HepG2 (cell line): Measurements from ENCODE around the gene ATP6V0A1. TPM values are rescaled to one million over a fixed set of nuclear protein-coding genes. Genes with fewer than 3 reads are reported as not detected.

Experiments
- KDM5B ChIP-seq: sonication (generic); formaldehyde crosslinking; IDR thresholded peaks from 2 replicates; pipeline ENCODE4 v1.4.0; 2020; ENCODE audit warnings: missing genetic modification reagents, mild to moderate bottlenecking, borderline replicate concordance
- NFE2L1 ChIP-seq: sonication (generic); formaldehyde crosslinking; IDR thresholded peaks from 2 replicates; pipeline ENCODE4 v1.4.0; 2020; ENCODE audit warnings: missing genetic modification reagents, mild to moderate bottlenecking, borderline replicate concordance
- ZNF430 ChIP-seq: sonication (generic); formaldehyde crosslinking; IDR thresholded peaks from 2 replicates; pipeline ENCODE4 v1.9.0; 2021; ENCODE audit warnings: mild to moderate bottlenecking, missing genetic modification reagents
- polyA plus RNA-seq, 8 experiments: library from polyadenylated mRNA; depleted of rRNA in 3 of 8; stranded (reverse) in 7 of 8; unstranded in 1 of 8; fragments of >200 nt; fragmentation: Illumina TruSeq in 4 of 8; extraction: Trizol in 4 of 8; gene quantifications; 2 replicates each; pipeline versions ENCODE4 v1.2.1 to v1.2.3, GENCODE V29; 2011 to 2016; ENCODE audit warnings: low read depth in 4 of 8, missing spikeins in 1 of 8, mixed read lengths in 1 of 8; ENCODE audit not compliant: insufficient read depth in 1 of 8
- total RNA-seq, 5 experiments: library from RNA; depleted of rRNA; stranded (reverse); fragments of >200 nt; fragmentation: Illumina TruSeq; extraction: Trizol; gene quantifications; 2 replicates each; pipeline ENCODE4 v1.2.3, GENCODE V29; 2016; ENCODE audit warnings: low read depth in 1 of 5
- TF ChIP-seq, protein P1 (sequence below): sonication (generic); formaldehyde crosslinking; IDR thresholded peaks from 2 replicates; pipeline ENCODE4 v1.5.1; 2020; ENCODE audit warnings: mild to moderate bottlenecking, missing genetic modification reagents, borderline replicate concordance
- TF ChIP-seq, protein P2 (sequence below): sonication (generic); formaldehyde crosslinking; IDR thresholded peaks from 2 replicates; pipeline ENCODE4 v1.4.0; 2020; ENCODE audit warnings: missing genetic modification reagents
- TF ChIP-seq, protein P3 (sequence below), 2 experiments: fragments of 450-650 bp in 1 of 2; sonication (generic) in 1 of 2; formaldehyde crosslinking in 1 of 2; IDR thresholded peaks; 2 replicates each; pipeline versions ENCODE4 v1.6.1 to v1.8.0; 2016 to 2022; ENCODE audit warnings: antibody characterized with exemption in 1 of 2, mild to moderate bottlenecking in 1 of 2, missing genetic modification reagents in 1 of 2
- TF ChIP-seq, protein P4 (sequence below): sonication (generic); formaldehyde crosslinking; IDR thresholded peaks from 2 replicates; pipeline ENCODE4 v1.4.0; 2020; ENCODE audit warnings: missing genetic modification reagents

ATP6V0A1 gene
- total and polyA plus RNA-seq, 2 of the 13 experiments (the other 11 are each of a cell fraction or from before 2014, with no cell fraction given), result 27.9 to 54.1 TPM

DNA sequence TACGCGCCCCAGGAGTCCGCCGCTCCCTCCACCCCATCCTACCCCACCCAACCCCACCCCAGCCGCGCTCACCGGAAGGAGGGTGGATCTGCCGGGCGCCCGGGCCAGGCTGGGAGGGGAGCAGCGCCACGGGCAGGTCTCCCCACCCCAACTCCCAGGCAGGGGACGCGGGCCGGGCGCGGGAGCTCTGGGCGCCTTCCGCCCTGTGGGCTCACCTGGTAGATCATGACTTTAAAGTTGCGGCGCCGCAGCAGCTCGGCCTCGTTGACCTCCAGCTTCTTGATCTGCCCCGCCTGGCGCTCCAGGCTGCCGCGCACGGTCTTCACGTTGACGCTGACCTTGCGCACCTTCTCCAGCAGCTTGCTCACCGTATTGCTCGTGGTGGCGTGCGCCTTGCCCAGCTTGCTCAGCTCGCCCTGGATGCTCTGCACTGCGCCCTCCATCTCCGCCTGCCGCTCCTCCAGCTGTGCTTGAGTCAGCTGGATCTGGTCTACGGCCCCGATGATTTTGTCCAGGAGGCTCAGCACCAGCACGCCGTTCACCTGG lies 36.2 kb upstream of the ATP6V0A1 start (continued):
- TF ChIP-seq, protein P1, sequence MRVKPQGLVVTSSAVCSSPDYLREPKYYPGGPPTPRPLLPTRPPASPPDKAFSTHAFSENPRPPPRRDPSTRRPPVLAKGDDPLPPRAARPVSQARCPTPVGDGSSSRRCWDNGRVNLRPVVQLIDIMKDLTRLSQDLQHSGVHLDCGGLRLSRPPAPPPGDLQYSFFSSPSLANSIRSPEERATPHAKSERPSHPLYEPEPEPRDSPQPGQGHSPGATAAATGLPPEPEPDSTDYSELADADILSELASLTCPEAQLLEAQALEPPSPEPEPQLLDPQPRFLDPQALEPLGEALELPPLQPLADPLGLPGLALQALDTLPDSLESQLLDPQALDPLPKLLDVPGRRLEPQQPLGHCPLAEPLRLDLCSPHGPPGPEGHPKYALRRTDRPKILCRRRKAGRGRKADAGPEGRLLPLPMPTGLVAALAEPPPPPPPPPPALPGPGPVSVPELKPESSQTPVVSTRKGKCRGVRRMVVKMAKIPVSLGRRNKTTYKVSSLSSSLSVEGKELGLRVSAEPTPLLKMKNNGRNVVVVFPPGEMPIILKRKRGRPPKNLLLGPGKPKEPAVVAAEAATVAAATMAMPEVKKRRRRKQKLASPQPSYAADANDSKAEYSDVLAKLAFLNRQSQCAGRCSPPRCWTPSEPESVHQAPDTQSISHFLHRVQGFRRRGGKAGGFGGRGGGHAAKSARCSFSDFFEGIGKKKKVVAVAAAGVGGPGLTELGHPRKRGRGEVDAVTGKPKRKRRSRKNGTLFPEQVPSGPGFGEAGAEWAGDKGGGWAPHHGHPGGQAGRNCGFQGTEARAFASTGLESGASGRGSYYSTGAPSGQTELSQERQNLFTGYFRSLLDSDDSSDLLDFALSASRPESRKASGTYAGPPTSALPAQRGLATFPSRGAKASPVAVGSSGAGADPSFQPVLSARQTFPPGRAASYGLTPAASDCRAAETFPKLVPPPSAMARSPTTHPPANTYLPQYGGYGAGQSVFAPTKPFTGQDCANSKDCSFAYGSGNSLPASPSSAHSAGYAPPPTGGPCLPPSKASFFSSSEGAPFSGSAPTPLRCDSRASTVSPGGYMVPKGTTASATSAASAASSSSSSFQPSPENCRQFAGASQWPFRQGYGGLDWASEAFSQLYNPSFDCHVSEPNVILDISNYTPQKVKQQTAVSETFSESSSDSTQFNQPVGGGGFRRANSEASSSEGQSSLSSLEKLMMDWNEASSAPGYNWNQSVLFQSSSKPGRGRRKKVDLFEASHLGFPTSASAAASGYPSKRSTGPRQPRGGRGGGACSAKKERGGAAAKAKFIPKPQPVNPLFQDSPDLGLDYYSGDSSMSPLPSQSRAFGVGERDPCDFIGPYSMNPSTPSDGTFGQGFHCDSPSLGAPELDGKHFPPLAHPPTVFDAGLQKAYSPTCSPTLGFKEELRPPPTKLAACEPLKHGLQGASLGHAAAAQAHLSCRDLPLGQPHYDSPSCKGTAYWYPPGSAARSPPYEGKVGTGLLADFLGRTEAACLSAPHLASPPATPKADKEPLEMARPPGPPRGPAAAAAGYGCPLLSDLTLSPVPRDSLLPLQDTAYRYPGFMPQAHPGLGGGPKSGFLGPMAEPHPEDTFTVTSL, result no peak
- TF ChIP-seq, protein P2, sequence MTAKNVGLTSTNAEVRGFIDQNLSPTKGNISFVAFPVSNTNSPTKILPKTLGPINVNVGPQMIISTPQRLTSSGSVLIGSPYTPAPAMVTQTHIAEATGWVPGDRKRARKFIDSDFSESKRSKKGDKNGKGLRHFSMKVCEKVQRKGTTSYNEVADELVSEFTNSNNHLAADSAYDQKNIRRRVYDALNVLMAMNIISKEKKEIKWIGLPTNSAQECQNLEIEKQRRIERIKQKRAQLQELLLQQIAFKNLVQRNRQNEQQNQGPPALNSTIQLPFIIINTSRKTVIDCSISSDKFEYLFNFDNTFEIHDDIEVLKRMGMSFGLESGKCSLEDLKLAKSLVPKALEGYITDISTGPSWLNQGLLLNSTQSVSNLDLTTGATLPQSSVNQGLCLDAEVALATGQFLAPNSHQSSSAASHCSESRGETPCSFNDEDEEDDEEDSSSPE (CRISPR knock-in tag), result 0 out of 2 replicates have a peak, but pooled peaks have one; percentile 43
- TF ChIP-seq KDM5B (CRISPR knock-in tag), result peak; percentile 90
- TF ChIP-seq, protein P3, sequence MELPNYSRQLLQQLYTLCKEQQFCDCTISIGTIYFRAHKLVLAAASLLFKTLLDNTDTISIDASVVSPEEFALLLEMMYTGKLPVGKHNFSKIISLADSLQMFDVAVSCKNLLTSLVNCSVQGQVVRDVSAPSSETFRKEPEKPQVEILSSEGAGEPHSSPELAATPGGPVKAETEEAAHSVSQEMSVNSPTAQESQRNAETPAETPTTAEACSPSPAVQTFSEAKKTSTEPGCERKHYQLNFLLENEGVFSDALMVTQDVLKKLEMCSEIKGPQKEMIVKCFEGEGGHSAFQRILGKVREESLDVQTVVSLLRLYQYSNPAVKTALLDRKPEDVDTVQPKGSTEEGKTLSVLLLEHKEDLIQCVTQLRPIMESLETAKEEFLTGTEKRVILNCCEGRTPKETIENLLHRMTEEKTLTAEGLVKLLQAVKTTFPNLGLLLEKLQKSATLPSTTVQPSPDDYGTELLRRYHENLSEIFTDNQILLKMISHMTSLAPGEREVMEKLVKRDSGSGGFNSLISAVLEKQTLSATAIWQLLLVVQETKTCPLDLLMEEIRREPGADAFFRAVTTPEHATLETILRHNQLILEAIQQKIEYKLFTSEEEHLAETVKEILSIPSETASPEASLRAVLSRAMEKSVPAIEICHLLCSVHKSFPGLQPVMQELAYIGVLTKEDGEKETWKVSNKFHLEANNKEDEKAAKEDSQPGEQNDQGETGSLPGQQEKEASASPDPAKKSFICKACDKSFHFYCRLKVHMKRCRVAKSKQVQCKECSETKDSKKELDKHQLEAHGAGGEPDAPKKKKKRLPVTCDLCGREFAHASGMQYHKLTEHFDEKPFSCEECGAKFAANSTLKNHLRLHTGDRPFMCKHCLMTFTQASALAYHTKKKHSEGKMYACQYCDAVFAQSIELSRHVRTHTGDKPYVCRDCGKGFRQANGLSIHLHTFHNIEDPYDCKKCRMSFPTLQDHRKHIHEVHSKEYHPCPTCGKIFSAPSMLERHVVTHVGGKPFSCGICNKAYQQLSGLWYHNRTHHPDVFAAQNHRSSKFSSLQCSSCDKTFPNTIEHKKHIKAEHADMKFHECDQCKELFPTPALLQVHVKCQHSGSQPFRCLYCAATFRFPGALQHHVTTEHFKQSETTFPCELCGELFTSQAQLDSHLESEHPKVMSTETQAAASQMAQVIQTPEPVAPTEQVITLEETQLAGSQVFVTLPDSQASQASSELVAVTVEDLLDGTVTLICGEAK (IDR thresholded peaks at IDR 0.05), result no peak
- TF ChIP-seq, protein P3 (CRISPR knock-in tag; IDR thresholded peaks at IDR 0.05), result peak; percentile 49; the same call in 1 of the 2 replicates
- TF ChIP-seq, protein P4, sequence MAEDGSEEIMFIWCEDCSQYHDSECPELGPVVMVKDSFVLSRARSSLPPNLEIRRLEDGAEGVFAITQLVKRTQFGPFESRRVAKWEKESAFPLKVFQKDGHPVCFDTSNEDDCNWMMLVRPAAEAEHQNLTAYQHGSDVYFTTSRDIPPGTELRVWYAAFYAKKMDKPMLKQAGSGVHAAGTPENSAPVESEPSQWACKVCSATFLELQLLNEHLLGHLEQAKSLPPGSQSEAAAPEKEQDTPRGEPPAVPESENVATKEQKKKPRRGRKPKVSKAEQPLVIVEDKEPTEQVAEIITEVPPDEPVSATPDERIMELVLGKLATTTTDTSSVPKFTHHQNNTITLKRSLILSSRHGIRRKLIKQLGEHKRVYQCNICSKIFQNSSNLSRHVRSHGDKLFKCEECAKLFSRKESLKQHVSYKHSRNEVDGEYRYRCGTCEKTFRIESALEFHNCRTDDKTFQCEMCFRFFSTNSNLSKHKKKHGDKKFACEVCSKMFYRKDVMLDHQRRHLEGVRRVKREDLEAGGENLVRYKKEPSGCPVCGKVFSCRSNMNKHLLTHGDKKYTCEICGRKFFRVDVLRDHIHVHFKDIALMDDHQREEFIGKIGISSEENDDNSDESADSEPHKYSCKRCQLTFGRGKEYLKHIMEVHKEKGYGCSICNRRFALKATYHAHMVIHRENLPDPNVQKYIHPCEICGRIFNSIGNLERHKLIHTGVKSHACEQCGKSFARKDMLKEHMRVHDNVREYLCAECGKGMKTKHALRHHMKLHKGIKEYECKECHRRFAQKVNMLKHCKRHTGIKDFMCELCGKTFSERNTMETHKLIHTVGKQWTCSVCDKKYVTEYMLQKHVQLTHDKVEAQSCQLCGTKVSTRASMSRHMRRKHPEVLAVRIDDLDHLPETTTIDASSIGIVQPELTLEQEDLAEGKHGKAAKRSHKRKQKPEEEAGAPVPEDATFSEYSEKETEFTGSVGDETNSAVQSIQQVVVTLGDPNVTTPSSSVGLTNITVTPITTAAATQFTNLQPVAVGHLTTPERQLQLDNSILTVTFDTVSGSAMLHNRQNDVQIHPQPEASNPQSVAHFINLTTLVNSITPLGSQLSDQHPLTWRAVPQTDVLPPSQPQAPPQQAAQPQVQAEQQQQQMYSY (CRISPR knock-in tag), result no peak
- TF ChIP-seq NFE2L1 (CRISPR knock-in tag), result no peak
- TF ChIP-seq ZNF430 (CRISPR knock-in tag), result 0 out of 2 replicates have a peak, but pooled peaks have one; percentile 0
